ENCODE data around the gene UNC5C.

UNC5C gene

DNA sequence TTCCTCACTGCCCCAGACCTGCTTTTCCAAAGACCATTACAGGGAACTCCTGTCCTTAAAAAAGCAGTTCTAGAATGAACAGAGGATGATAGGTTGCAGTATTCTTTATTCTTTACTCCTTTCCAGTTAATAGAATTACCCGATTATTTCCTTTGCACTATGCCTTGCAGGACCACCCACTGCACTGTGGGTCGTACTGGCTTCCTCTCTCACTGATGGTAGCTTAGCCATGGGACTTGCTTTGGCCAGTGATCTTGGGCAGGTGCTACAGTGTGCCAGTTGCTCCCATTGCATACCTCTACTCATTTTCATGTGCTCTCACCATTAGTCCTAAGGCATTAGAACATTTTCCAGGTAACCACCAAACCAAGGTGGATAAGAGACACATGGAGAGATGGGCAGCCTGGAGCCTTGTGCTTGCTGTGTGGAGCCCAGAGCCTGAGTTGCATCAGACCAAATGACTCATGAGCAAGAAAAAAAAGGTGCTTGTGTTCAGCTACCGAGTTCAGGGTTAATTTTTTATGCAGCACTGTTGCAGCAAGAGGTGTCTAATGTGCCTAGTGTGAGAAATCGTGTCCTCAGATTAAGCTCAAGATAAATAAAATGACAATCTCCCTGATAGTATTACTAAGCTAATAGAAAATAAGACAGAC is 7.6 kb upstream of the UNC5C start:
- no peak overlapping the region for H3K4me3 Mint-ChIP-seq
- H3K4me1 Mint-ChIP-seq = no peaks in the 10 kb centered on the region
- H3K27me3 Mint-ChIP-seq = no peaks in the 10 kb centered on the region
- no peaks in the 10 kb centered on the region for H3K9me3 Mint-ChIP-seq
- no peak for ATAC-seq (replicated peaks; ENCODE audit: extremely low read depth, poor library complexity, severe bottlenecking)
- no peak for DNase-seq (ENCODE audit: low spot score in 2 of 2)
- no peaks in the 10 kb centered on the region for H3K36me3 Mint-ChIP-seq (ENCODE audit: insufficient read depth)
- H3K27ac Mint-ChIP-seq (ENCODE audit: low read depth) = no peak overlapping the region

DNA sequence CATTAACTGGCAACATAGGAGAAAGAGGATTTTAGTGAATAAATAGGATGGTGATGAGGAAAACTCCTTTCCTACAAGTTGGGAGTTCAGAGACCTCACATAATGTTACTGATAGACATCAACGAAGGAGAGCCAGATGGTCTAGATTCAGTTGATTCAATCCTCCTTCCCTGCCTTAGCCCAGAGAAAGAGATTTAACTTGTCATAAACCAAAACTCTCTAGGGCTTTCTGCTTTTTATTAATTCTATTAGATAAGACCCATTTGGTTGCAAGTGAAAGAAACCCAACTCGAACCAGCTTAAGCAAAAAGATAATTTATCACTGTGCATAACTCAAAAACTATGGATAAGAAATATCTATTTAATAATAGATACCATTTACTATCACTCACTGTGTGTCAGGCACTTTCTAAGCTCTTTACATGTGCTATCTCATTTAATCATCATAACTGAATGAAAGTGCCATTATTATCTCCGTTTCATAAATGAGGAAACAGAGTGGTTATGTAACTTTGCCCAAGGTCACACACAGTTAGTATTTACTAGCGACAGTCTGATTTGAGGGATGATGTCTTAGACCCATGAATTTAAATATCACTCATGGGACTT is 4.3 kb upstream of the UNC5C start:
- Mint-ChIP-seq H3K36me3 (ENCODE audit: insufficient read depth) (no peaks in the 10 kb centered on the region), H3K27me3 (peaks cover 11% of the 10 kb centered on the region), H3K4me1 (no peaks in the 10 kb centered on the region), H3K27ac (ENCODE audit: low read depth) (no peak overlapping the region), H3K4me3 (no peak overlapping the region), H3K9me3 (no peaks in the 10 kb centered on the region)
- no peak for DNase-seq (ENCODE audit: low spot score in 2 of 2)
- ATAC-seq (replicated peaks; ENCODE audit: extremely low read depth, poor library complexity, severe bottlenecking) = no peak

DNA sequence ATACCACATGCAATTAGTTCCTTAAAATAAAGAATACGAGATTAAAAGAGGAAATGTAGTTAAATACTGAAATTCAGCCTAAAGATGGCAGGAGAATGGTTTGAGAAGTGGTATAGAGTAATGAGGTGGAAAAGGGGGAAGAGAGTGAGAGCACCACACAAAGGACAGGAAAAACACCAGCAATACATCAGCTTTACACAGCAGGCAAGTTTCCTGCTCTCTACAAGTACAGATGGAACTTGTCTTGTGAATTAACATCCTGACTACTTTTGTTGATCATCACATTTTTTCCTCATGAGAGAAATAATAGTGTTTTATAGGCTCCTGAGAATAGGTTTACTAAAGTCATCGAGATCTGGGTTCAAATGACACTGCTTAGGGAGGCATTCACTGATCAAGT is 2.9 kb upstream of the UNC5C start:
- Mint-ChIP-seq H3K4me1 (no peaks in the 10 kb centered on the region), H3K27me3 (peaks cover 11% of the 10 kb centered on the region), H3K9me3 (no peaks in the 10 kb centered on the region), H3K27ac (ENCODE audit: low read depth) (no peak overlapping the region), H3K36me3 (ENCODE audit: insufficient read depth) (no peaks in the 10 kb centered on the region), H3K4me3 (no peak overlapping the region)
- ATAC-seq (replicated peaks; ENCODE audit: extremely low read depth, poor library complexity, severe bottlenecking) (no peak), DNase-seq (ENCODE audit: low spot score in 2 of 2) (no peak)

DNA sequence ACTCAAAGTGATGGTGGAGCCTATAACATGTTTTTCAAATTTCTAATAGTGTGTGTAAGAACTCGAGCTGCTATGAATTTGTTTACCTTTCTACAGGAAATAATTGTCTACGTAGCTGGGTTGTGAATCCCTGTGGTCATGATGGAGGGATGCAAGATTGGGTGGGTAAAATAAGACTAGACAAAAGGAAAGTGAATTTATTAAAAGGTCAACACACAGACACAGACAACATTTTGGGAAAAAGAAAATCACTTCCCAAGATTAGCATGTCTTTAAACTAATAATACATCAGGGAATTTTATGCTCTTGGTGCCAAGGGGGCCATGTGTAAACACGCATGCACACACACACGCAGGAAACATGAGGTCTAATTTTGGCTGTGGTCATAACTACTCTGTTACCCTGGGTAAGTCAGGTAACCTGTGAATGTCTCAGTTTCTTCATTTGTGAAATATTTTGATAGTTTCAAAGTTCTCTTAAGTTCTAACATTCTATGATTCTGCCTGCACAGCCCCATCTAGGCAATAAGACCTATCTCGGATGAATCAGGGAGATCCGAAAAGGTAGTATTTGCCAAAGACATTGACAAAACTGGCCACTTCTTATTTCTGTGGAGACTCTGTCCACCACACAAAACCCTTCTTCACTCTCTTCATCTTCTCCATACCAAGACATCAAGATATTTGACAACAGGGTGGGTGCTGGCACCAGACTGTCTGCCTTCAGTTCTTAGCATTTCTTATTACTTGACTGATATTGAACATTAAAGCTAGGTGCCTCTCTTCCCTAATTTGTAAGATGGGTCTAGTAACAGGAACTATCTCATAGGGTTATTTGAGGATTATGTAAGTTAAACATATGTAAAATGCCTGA is 1.6 kb upstream of the UNC5C start:
- no peaks in the 10 kb centered on the region for H3K9me3 Mint-ChIP-seq
- no peaks in the 10 kb centered on the region for H3K36me3 Mint-ChIP-seq (ENCODE audit: insufficient read depth)
- DNase-seq (ENCODE audit: low spot score in 2 of 2) = no peak
- H3K27ac Mint-ChIP-seq (ENCODE audit: low read depth) = no peak overlapping the region
- no peak overlapping the region for H3K4me3 Mint-ChIP-seq
- H3K27me3 Mint-ChIP-seq = peaks cover 11% of the 10 kb centered on the region
- ATAC-seq (replicated peaks; ENCODE audit: extremely low read depth, poor library complexity, severe bottlenecking) = no peak
- no peaks in the 10 kb centered on the region for H3K4me1 Mint-ChIP-seq

DNA sequence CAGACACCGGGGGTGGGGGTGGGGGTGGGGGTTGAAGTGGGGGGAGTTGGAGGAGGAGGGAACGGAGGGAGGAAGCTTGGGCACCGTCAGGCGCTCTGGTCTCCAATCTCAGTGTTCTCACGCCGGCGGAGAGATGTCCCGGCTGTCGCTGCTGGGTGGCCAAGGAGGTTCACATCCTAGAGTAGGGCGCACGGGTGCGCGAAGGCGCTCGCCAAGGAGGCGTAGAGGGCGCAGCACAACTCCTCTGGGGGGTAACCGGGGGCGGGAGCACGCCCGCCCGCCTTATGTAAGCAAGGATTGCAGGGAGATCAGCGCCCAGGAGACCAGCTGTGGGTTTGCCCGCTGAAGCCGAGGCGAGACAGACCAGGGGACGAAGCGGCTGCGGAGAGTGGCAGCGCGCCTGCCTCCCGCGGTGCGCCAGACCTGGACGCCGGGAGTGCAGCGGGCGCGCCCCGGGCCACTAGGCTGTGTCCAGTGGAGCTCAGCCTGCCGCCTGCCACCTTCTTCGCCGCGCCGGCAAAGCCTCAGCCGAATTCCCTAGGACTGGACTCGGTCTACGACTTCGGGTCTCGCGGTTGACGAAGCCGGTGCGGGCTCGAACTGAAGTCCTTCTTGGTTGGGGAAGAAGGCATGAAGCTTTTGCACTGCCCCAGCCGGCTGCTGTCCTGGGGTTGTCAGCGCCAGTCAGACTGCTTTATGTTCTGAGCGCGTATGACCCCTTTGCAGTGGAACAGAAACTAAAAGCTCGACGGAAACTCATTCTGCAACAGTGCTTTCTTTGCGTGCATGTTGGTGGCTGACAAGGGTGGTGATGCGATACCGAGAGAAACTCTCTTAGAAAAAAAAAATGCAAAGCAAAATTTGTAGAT is 707 bp upstream of the UNC5C start:
- peaks cover 11% of the 10 kb centered on the region for H3K27me3 Mint-ChIP-seq
- H3K4me1 Mint-ChIP-seq = no peaks in the 10 kb centered on the region
- no peak for ATAC-seq (replicated peaks; ENCODE audit: extremely low read depth, poor library complexity, severe bottlenecking)
- no peak overlapping the region for H3K27ac Mint-ChIP-seq (ENCODE audit: low read depth)
- H3K4me3 Mint-ChIP-seq = peak overlapping the region; percentile 45
- H3K36me3 Mint-ChIP-seq (ENCODE audit: insufficient read depth) = no peaks in the 10 kb centered on the region
- no peak for DNase-seq (ENCODE audit: low spot score in 2 of 2)
- no peaks in the 10 kb centered on the region for H3K9me3 Mint-ChIP-seq

DNA sequence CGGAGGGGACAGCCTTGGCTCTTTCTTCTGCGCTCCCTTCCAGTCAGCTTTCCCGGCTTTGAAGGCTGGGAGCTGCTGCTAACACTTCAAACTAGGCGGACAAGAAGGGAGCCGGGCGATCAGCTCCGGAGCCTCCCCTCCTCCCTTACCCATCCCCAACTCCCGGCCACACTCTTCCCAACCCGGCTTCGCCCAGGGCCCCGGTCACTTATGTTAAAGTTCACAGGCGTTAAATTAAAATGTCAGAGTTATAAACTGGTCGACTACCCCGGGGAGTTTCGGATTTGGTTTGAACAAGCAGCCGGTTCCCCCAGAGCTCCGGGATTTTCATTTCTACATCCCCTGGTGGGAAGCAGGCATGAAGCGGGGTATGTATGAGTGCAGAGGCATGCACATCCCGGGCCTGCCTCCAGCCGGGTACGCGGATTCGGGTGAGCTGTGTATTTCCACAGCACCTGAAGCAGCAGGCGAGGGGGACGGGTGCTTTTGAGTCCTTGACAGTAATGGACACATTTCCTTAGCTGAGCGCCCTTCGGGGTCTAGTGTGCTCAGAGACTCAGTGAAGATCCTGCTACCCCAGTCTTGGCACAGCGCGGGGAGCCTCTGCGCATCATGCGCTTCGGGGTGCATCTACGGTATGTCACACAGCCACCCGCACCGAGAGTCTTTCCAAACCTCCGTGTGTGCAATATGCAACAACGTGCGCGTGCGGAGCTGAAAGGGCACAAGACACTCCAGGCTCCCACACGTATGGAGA is 880 bp downstream of the UNC5C start:
- H3K36me3 Mint-ChIP-seq (ENCODE audit: insufficient read depth) = no peaks in the 10 kb centered on the region
- no peak overlapping the region for H3K4me3 Mint-ChIP-seq
- ATAC-seq (replicated peaks; ENCODE audit: extremely low read depth, poor library complexity, severe bottlenecking) = no peak
- H3K4me1 Mint-ChIP-seq = no peaks in the 10 kb centered on the region
- H3K27ac Mint-ChIP-seq (ENCODE audit: low read depth) = no peak overlapping the region
- H3K9me3 Mint-ChIP-seq = no peaks in the 10 kb centered on the region
- peaks cover 11% of the 10 kb centered on the region for H3K27me3 Mint-ChIP-seq
- DNase-seq (ENCODE audit: low spot score in 2 of 2) = no peak

DNA sequence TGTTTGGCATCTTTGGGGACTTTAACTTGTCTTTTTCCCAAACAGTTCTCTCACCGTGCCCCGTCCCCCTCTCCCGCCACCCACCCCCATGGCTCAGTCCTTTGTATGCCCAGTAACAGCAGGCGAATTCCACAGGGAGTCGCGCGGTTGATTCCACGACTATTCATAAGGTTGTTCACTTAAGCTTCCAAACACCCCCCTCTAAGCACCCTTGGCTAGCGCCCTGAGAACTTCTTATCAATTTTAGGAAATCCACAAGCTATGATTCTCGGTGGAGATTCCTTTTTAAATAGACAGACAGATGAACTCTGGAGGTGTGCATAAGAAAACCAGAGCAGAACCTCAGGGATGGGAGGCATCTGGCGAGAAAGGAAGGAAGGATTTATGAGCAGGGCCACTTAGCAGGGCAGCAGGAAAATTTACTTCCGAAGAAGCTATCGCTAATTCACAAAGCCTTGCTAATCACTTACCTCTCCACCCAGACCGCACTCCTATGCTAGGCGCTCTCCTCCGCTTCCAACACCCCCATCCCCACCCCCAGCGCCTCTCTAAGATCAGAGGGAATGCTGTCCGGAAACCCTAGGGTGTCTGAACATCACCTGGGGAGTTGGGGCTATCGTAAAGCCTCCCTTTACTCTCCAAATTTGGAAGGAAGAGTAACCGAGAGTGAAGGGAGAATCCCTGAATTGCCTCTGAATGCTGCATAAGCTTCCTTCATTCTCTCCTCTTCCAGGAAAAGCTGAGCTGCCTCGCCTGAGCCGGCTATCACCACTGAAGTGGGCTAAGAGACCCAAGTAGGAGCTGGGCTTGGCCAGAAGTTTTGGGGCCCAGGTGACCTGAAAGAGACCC is 1.7 kb downstream of the UNC5C start:
- Mint-ChIP-seq H3K4me3 (no peak overlapping the region), H3K27me3 (peaks cover 11% of the 10 kb centered on the region), H3K4me1 (no peaks in the 10 kb centered on the region), H3K27ac (ENCODE audit: low read depth) (no peak overlapping the region), H3K36me3 (ENCODE audit: insufficient read depth) (no peaks in the 10 kb centered on the region), H3K9me3 (no peaks in the 10 kb centered on the region)
- no peak for ATAC-seq (replicated peaks; ENCODE audit: extremely low read depth, poor library complexity, severe bottlenecking)
- no peak for DNase-seq (ENCODE audit: low spot score in 2 of 2)

DNA sequence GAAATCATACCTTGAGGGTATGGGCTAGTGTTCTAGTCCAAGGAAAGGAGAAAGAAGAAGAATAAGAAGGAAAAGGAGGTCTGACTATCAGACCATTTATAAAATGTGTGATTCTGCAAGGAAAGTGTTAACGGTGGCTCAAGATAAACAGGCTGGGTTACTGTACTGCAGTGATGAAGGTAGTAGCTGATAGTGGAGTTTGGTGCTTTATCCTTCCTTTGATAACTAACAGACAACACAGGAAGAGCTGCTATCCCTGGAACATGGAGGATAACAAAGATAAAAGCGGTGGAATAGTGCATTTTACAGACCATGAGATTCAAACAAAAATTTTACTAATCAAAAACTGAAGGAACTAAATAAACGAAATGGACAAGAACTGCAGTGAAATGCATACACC is 2.6 kb downstream of the UNC5C start:
- DNase-seq (ENCODE audit: low spot score in 2 of 2) = no peak

DNA sequence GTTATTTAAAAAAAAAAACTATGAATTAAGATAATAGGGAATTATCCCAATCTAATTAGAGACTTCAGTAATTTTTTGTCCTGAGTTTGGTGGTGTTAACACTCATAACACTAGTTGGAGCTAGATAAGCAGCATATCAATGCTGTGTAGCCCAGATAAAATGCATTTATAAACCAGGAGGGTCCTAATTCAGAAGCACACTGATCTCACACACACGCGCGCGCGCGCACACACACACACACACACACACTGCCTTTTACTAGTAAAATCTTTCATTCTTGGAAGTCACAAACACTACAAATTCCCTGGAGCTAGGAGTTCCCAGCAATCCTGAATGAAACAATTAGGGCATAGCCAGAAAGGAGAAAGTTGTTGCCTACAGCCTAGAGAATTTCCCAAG is 3.2 kb downstream of the UNC5C start:
- no peaks in the 10 kb centered on the region for H3K4me1 Mint-ChIP-seq
- no peaks in the 10 kb centered on the region for H3K36me3 Mint-ChIP-seq (ENCODE audit: insufficient read depth)
- H3K27ac Mint-ChIP-seq (ENCODE audit: low read depth) = no peak overlapping the region
- ATAC-seq (replicated peaks; ENCODE audit: extremely low read depth, poor library complexity, severe bottlenecking) (no peak), DNase-seq (ENCODE audit: low spot score in 2 of 2) (no peak)
- peaks cover 10% of the 10 kb centered on the region for H3K27me3 Mint-ChIP-seq
- H3K4me3 Mint-ChIP-seq = no peak overlapping the region
- H3K9me3 Mint-ChIP-seq = no peaks in the 10 kb centered on the region

More for the DNA sequence above, 2.6 kb downstream of the UNC5C start:
- no peak overlapping the region for H3K27ac Mint-ChIP-seq (ENCODE audit: low read depth)
- H3K4me3 Mint-ChIP-seq = no peak overlapping the region
- H3K36me3 Mint-ChIP-seq (ENCODE audit: insufficient read depth) = no peaks in the 10 kb centered on the region
- H3K27me3 Mint-ChIP-seq = peaks cover 11% of the 10 kb centered on the region
- H3K4me1 Mint-ChIP-seq = no peaks in the 10 kb centered on the region
- H3K9me3 Mint-ChIP-seq = no peaks in the 10 kb centered on the region
- ATAC-seq (replicated peaks; ENCODE audit: extremely low read depth, poor library complexity, severe bottlenecking) = no peak

DNA sequence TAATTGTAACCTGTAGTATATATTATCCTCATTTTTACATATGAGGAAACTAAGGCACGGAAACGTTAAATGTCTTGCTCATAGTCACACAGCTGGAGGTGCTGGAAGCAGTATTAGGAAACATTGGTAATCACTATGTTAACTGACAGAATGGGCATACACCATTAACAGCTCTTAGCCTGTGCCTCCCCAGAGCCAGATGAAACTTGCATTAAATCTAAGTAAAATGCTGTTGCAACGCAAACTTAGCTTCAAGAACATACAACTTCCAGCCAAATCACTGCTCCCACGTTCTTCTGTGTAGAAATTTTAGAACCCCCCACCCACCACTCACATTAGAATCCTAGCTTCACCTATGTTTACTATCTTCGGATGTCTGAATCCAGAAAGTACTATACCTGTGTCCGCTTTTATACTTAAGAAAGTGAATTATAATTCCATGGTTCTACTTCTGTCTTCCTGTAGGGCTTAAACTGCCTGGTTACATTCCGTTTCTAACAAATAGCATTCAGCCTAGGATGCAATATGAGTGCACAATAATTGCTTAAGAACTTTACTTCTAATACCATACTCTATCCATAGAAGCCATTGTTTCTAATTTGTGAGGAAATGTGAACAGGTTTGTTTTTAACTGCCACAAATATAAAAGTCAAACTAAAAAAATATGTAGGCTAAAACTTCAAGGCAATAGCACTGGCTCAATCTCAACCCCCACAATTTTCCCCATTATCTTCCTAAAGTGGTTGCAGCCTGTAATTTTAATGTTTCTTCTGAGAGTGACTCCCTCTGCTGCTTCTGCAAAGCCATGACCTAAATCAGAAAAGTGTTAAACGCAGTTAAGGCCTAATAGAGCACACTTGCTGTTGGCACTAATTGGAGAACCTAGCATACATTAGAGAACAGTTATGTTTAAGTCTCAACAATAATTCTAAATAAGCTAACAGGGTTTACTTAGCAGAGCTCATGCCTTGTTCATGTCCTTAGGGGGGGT is 4.4 kb downstream of the UNC5C start:
- DNase-seq (ENCODE audit: low spot score in 2 of 2) = no peak
- no peaks in the 10 kb centered on the region for H3K36me3 Mint-ChIP-seq (ENCODE audit: insufficient read depth)
- no peak for ATAC-seq (replicated peaks; ENCODE audit: extremely low read depth, poor library complexity, severe bottlenecking)
- no peaks in the 10 kb centered on the region for H3K9me3 Mint-ChIP-seq
- H3K27me3 Mint-ChIP-seq = no peaks in the 10 kb centered on the region
- no peaks in the 10 kb centered on the region for H3K4me1 Mint-ChIP-seq
- no peak overlapping the region for H3K27ac Mint-ChIP-seq (ENCODE audit: low read depth)
- H3K4me3 Mint-ChIP-seq = no peak overlapping the region
